Astrocyte of the cerebellum (primary cell): ENCODE data around the gene ZNF138.
A peak's percentile ranks its signal among the peaks of the same experiment; 100 is the strongest.

Experiments used
- DNase-seq: peaks from one replicate; pipeline ENCODE4 v3.0.0-alpha.2; 2011; ENCODE audit warnings: low read depth
- H3K4me3 ChIP-seq: 2 replicates; pipeline ENCODE4 v1.5.1; 2011; ENCODE audit warnings: mild to moderate bottlenecking, low read depth, low read length, moderate library complexity
- in situ Hi-C: cut with HindIII; loops from 2 replicates; pipeline ENCODE4 v1.10.0; 2017; ENCODE audit warnings: low sequenced_read_pairs
- TF ChIP-seq, protein P1 (sequence below): IDR thresholded peaks from 2 replicates; pipeline ENCODE4 v1.5.1; 2012; ENCODE audit warnings: low read length, low read depth, moderate library complexity, mild to moderate bottlenecking; ENCODE audit errors: missing control alignments

ZNF138 gene

DNA sequence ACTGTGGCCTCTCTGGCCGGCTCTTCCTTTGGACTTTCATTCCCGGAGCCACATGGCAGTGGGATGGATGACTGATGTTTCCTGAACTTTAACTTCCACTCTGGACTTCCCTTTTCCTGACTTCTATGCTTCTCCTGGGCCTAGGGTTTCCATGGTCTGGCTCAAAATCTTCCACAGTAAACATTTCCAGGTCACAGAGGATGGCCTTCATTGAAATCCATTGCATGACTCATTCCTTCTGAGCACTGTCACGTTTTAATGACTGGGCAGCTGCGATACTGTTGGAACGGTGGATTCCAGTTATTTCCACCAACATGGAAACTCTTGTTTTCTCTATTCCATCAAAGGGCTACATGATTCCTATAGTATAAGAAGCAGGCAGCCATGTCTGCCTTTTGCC is 84.5 kb downstream of the ZNF138 start:
- in situ Hi-C loops, result loop anchor here (25.0 kb wide), 1 partner anchor 216 kb away; the partner anchor contains the start of gene ZNF107
- DNase-seq, result no peak

GRCh38 chr7:64879086-64879730 is 85.0 kb downstream of the ZNF138 start:
- DNase-seq, result no peak
- TF ChIP-seq, protein P1, sequence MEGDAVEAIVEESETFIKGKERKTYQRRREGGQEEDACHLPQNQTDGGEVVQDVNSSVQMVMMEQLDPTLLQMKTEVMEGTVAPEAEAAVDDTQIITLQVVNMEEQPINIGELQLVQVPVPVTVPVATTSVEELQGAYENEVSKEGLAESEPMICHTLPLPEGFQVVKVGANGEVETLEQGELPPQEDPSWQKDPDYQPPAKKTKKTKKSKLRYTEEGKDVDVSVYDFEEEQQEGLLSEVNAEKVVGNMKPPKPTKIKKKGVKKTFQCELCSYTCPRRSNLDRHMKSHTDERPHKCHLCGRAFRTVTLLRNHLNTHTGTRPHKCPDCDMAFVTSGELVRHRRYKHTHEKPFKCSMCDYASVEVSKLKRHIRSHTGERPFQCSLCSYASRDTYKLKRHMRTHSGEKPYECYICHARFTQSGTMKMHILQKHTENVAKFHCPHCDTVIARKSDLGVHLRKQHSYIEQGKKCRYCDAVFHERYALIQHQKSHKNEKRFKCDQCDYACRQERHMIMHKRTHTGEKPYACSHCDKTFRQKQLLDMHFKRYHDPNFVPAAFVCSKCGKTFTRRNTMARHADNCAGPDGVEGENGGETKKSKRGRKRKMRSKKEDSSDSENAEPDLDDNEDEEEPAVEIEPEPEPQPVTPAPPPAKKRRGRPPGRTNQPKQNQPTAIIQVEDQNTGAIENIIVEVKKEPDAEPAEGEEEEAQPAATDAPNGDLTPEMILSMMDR, result no peak
- no peak overlapping the region for H3K4me3 ChIP-seq
- in situ Hi-C loops, result loop anchor here (25.0 kb wide), 1 partner anchor 217 kb away; the partner anchor contains the start of gene ZNF107

More for the DNA sequence above, 84.5 kb downstream of the ZNF138 start:
- H3K4me3 ChIP-seq, result no peak overlapping the region
- TF ChIP-seq, protein P1, result no peak

DNA sequence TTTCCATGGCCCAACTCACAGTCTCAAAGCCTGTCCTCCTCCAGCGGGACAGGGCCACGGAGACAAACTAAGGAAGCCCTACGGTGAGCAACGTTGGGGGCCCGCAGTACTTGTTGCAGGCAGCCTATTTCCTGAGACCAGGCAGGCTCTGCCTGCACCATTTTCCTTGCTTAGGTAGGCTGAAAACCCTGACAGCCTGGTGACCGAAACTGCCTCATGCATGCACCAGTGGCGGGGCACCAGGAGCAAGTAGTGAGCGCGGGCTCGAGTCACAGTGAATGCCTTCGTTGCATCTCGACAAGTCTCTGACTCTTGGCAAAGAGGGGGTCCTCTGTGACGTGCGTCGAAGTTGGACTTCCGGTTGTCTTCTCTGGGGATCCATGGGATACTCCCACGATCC is 85.6 kb downstream of the ZNF138 start:
- no peak overlapping the region for H3K4me3 ChIP-seq
- no peak for DNase-seq
- in situ Hi-C loops, result loop anchor here (25.0 kb wide), 1 partner anchor 217 kb away; the partner anchor contains the start of gene ZNF107
- TF ChIP-seq, protein P1, result no peak

- H3K4me3 ChIP-seq, result no peak overlapping the region
- no peak for DNase-seq
- in situ Hi-C loops, result loop anchor here (25.0 kb wide), 1 partner anchor 218 kb away; the partner anchor contains the start of gene ZNF107
- TF ChIP-seq, protein P1, result no peak
These were observed 86.4 kb downstream of the ZNF138 start for GRCh38 chr7:64880322-64881297.

DNA sequence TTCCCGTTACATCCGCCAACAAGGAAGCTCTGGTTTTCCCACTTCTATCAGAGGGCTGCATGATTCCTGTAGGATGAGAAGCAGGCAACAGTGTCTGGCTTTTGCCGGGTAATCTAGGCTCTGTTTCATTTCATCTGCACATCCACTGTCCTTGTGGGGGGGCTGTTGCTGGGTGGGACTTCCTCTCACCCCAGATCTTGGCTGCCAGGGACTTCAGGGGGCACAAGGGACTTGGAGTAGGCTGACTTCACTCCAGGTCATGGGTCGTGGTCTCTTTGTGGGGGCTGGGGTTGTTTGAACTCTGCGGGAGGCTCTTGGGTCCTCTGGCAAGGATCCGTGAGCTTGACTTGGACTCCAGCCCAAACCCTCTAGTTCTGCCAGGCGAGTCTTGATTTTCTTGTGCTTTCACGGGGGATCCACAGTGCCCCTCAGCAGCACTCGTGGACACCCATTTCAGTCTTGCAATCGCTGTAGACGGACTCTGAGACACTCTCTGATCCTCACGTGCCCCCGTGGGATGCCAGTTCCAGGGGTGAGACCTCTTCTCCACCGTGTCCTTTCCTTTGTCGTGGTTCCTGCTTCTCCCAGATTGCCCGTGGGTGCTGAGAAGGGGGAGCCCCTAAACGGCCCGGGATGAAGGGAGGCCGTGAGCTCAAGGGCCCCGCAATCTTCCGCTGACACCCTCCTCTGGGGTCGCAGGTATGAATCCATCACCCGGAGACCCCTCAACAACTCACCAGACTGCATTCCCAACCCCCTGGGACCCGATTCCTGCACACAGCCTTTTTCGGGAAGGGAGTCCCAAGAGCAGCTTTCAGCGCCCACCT is 87.4 kb downstream of the ZNF138 start:
- DNase-seq, result no peak
- TF ChIP-seq, protein P1, result no peak
- H3K4me3 ChIP-seq, result peak overlapping the region; percentile 33
- in situ Hi-C loops, result loop anchor here (25.0 kb wide), 1 partner anchor 219 kb away; the partner anchor contains the start of gene ZNF107
